CD14-positive monocyte (primary cell): ENCODE data around the gene TRIM23. TPM values are rescaled to one million over a fixed set of nuclear protein-coding genes. Genes with fewer than 3 reads are reported as not detected.

Experiments
- DNase-seq, 3 donors: peaks; one replicate each; pipeline ENCODE4 v3.0.0-alpha.2; 2011 to 2022
- H2AFZ ChIP-seq: 2 replicates; pipeline ENCODE4 v1.6.0; 2012; ENCODE audit warnings: mild to moderate bottlenecking, low read depth, low read length, inconsistent platforms; ENCODE audit not compliant: insufficient read depth, poor library complexity, severe bottlenecking
- H3K27ac ChIP-seq, 2 donors: 1 replicate in 1 of 2; 2 replicates in 1 of 2; pipeline ENCODE4 v1.5.1; 2012 to 2013; ENCODE audit warnings: low read length in 2 of 2, control low read depth in 1 of 2, inconsistent platforms in 1 of 2, low read depth in 1 of 2, mild to moderate bottlenecking in 1 of 2
- H3K27me3 ChIP-seq, 2 donors: one replicate each; pipeline versions ENCODE4 v1.6.0 to v1.6.1; 2011 to 2013; ENCODE audit warnings: low read length in 2 of 2; ENCODE audit not compliant: control insufficient read depth in 2 of 2, insufficient read depth in 2 of 2
- H3K36me3 ChIP-seq, 2 donors: replicated peaks in 1 of 2; 1 replicate in 1 of 2; 2 replicates in 1 of 2; pipeline versions ENCODE4 v1.5.1 to v1.6.1; 2012 to 2013; ENCODE audit warnings: low read length in 2 of 2, control low read depth in 1 of 2, inconsistent platforms in 1 of 2, mild to moderate bottlenecking in 1 of 2; ENCODE audit not compliant: insufficient read depth in 2 of 2, control insufficient read depth in 1 of 2
- H3K4me1 ChIP-seq, 2 donors: 1 replicate in 1 of 2; 2 replicates in 1 of 2; pipeline versions ENCODE4 v1.5.1 to v1.6.1; 2012 to 2013; ENCODE audit warnings: low read length in 2 of 2, control low read depth in 1 of 2, inconsistent platforms in 1 of 2, mild to moderate bottlenecking in 1 of 2, moderate library complexity in 1 of 2; ENCODE audit not compliant: insufficient read depth in 2 of 2, control insufficient read depth in 1 of 2
- H3K4me2 ChIP-seq: replicated peaks from 2 replicates; pipeline ENCODE3; 2012; ENCODE audit warnings: low read length, moderate library complexity, mild to moderate bottlenecking; ENCODE audit not compliant: poor library complexity, severe bottlenecking; ENCODE audit errors: extremely low read depth
- H3K4me3 ChIP-seq, 3 experiments: fragments of 200-600 bp in 1 of 3; sonication (generic) in 1 of 3; replicated peaks in 1 of 3; 1 replicate in 2 of 3; 2 replicates in 1 of 3; pipeline ENCODE4 v1.5.1; 2011 to 2013; ENCODE audit warnings: low read length in 3 of 3, mild to moderate bottlenecking in 3 of 3, control low read depth in 2 of 3, low read depth in 2 of 3, inconsistent platforms in 1 of 3, moderate library complexity in 1 of 3
- H3K79me2 ChIP-seq: 2 replicates; pipeline ENCODE4 v1.6.0; 2012; ENCODE audit warnings: mild to moderate bottlenecking, control low read depth, inconsistent platforms, low read length, moderate library complexity; ENCODE audit not compliant: insufficient read depth
- H3K9ac ChIP-seq: 2 replicates; pipeline ENCODE4 v1.6.0; 2017; ENCODE audit warnings: low read length, mild to moderate bottlenecking; ENCODE audit not compliant: insufficient read depth, poor library complexity, severe bottlenecking
- H3K9me3 ChIP-seq, 2 donors: replicated peaks in 1 of 2; 1 replicate in 1 of 2; 2 replicates in 1 of 2; pipeline versions ENCODE4 v1.5.1 to v1.6.1; 2012 to 2013; ENCODE audit warnings: low read length in 2 of 2, control low read depth in 1 of 2; ENCODE audit not compliant: control insufficient read depth in 1 of 2, insufficient read depth in 1 of 2
- H4K20me1 ChIP-seq: 2 replicates; pipeline ENCODE4 v1.6.0; 2012; ENCODE audit warnings: mild to moderate bottlenecking, low read length, control low read depth, moderate library complexity; ENCODE audit not compliant: insufficient read depth
- H3K27ac Mint-ChIP-seq, 7 donors: one replicate each; pipeline ENCODE4 v1.8.0; 2020; ENCODE audit warnings: mild to moderate bottlenecking in 7 of 7, mixed read lengths in 7 of 7, moderate library complexity in 6 of 7, inconsistent platforms in 2 of 7
- H3K27me3 Mint-ChIP-seq, 3 donors: one replicate each; pipeline ENCODE4 v1.8.0; 2021 to 2022; ENCODE audit warnings: low read depth in 3 of 3, mild to moderate bottlenecking in 3 of 3, mixed read lengths in 3 of 3, moderate library complexity in 3 of 3, inconsistent platforms in 1 of 3
- H3K36me3 Mint-ChIP-seq, 2 donors: one replicate each; pipeline ENCODE4 v1.8.0; 2020; ENCODE audit warnings: mixed read lengths in 2 of 2, inconsistent platforms in 1 of 2, mild to moderate bottlenecking in 1 of 2
- H3K4me1 Mint-ChIP-seq: one replicate; pipeline ENCODE4 v1.8.0; 2020; ENCODE audit warnings: mild to moderate bottlenecking, mixed read lengths
- H3K4me3 Mint-ChIP-seq, 2 donors: one replicate each; pipeline ENCODE4 v1.8.0; 2020; ENCODE audit warnings: mild to moderate bottlenecking in 2 of 2, mixed read lengths in 2 of 2, moderate library complexity in 1 of 2
- H3K9me3 Mint-ChIP-seq, 7 donors: one replicate each; pipeline ENCODE4 v1.8.0; 2020 to 2022; ENCODE audit warnings: mixed read lengths in 7 of 7, mild to moderate bottlenecking in 6 of 7, moderate library complexity in 6 of 7, inconsistent platforms in 2 of 7
- CTCF ChIP-seq: fragments of 200-600 bp; IDR thresholded peaks from one replicate; pipeline ENCODE4 v1.8.0; 2022; ENCODE audit warnings: antibody characterized with exemption, mild to moderate bottlenecking
- WGBS: methylation state at CpG from one replicate; pipeline ENCODE4 v1.1.5; 2013; ENCODE audit warnings: missing lambda C conversion rate; ENCODE audit not compliant: insufficient coverage; 5-methylcytosine and 5-hydroxymethylcytosine counted together
- intact Hi-C, 2 donors: fragments of 100-400 bp; cut with micrococcal nuclease; formaldehyde crosslinking; loops; one replicate each; pipeline versions ENCODE4 v1.15.0 to v1.15.1; 2023
- polyA plus RNA-seq, 3 donors: library from polyadenylated mRNA; depleted of rRNA in 1 of 3; unstranded in 2 of 3; stranded (reverse) in 1 of 3; fragments of 300-500 nt in 2 of 3; fragments of >200 nt in 1 of 3; fragmentation: Illumina TruSeq in 2 of 3; gene quantifications; 1 replicate in 2 of 3; 2 replicates in 1 of 3; pipeline ENCODE4 v1.2.3, GENCODE V29; 2012 to 2021

Gene TRIM23
- polyA plus RNA-seq, 3 donors, result 3.2 to 5.6 (median 3.3) TPM

GRCh38 chr5:65556718-65557117, 67.4 kb downstream of the TRIM23 start:
- no CpG with 5 or more reads among the region's 3 CpGs for WGBS
- Histone ChIP-seq H3K27me3 (no peaks in the 10 kb centered on the region), H3K4me2 (no peak overlapping the region), H3K27ac (peak overlapping the region in 1 of 2 donors; percentile 26), H3K36me3 (peaks cover 6 to 28% of the 10 kb centered on the region in 2 donors), H3K4me3 (no peak overlapping the region), H3K9ac (no peak overlapping the region), H4K20me1 (no peaks in the 10 kb centered on the region), H2AFZ (no peak overlapping the region), H3K9me3 (no peaks in the 10 kb centered on the region), H3K4me1 (no peaks in the 10 kb centered on the region), H3K79me2 (peaks cover 25% of the 10 kb centered on the region)
- H3K4me1 Mint-ChIP-seq, result peaks cover 5% of the 10 kb centered on the region
- intact Hi-C loops, result no loop called here
- H3K9me3 Mint-ChIP-seq, result no peaks in the 10 kb centered on the region
- no peaks in the 10 kb centered on the region for H3K27me3 Mint-ChIP-seq
- H3K27ac Mint-ChIP-seq, result no peak overlapping the region
- no peak for TF ChIP-seq CTCF
- no peak for DNase-seq
- H3K36me3 Mint-ChIP-seq, result peaks cover 22 to 34% of the 10 kb centered on the region in 2 donors
- H3K4me3 Mint-ChIP-seq, result no peak overlapping the region

GRCh38 chr5:65556181-65556580, 68.0 kb downstream of the TRIM23 start:
- DNase-seq, result no peak
- no peaks in the 10 kb centered on the region for H3K9me3 ChIP-seq
- no peaks in the 10 kb centered on the region for H3K27me3 Mint-ChIP-seq
- H3K9ac ChIP-seq, result no peak overlapping the region
- H3K9me3 Mint-ChIP-seq, result no peaks in the 10 kb centered on the region
- peak overlapping the region in 2 of 7 donors; percentile 14 to 58 for H3K27ac Mint-ChIP-seq
- H4K20me1 ChIP-seq, result no peaks in the 10 kb centered on the region
- no peak for TF ChIP-seq CTCF
- no peaks in the 10 kb centered on the region for H3K27me3 ChIP-seq
- no peak overlapping the region for H3K4me3 ChIP-seq
- H3K4me1 ChIP-seq, result no peaks in the 10 kb centered on the region
- H3K4me1 Mint-ChIP-seq, result peaks cover 5% of the 10 kb centered on the region
- no peak overlapping the region for H3K27ac ChIP-seq
- intact Hi-C loops, result no loop called here
- H2AFZ ChIP-seq, result no peak overlapping the region
- H3K4me2 ChIP-seq, result no peak overlapping the region
- peaks cover 6 to 32% of the 10 kb centered on the region in 2 donors for H3K36me3 ChIP-seq
- H3K4me3 Mint-ChIP-seq, result no peak overlapping the region
- H3K79me2 ChIP-seq, result peaks cover 20% of the 10 kb centered on the region
- peaks cover 23 to 38% of the 10 kb centered on the region in 2 donors for H3K36me3 Mint-ChIP-seq
- WGBS, result no CpG with 5 or more reads among the region's 2 CpGs
